SU-DHL-6 (cell line): ENCODE results near the gene PFN3.
"Not testable (repeated sequence)": the region's sequence is repeated elsewhere in the genome, so short reads cannot be mapped to it uniquely, and the experiment has no call there.

ENCODE experiments used
- H2AFZ ChIP-seq: fragments of 200-600 bp; sonication (generic); 2 replicates; pipeline ENCODE4 v1.6.1; 2014; ENCODE audit warnings: low read depth, mild to moderate bottlenecking, moderate library complexity, mixed read lengths, antibody characterized with exemption, low read length; ENCODE audit not compliant: severe bottlenecking
- H3F3A ChIP-seq: fragments of 200-600 bp; shearing (Covaris generic); 2 replicates; pipeline ENCODE4 v1.6.0; 2016; ENCODE audit warnings: antibody characterized with exemption, mild to moderate bottlenecking; ENCODE audit not compliant: insufficient read depth
- H3K27ac ChIP-seq: fragments of 200-600 bp; sonication (generic); 2 replicates; pipeline ENCODE4 v1.5.1; 2016; ENCODE audit warnings: low read depth, mild to moderate bottlenecking, low read length, moderate library complexity, mixed read lengths
- H3K27me3 ChIP-seq: fragments of 200-600 bp; sonication (generic), shearing (Covaris generic); 2 replicates; pipeline ENCODE4 v1.6.0; 2014; ENCODE audit warnings: mild to moderate bottlenecking, low read length
- H3K36me3 ChIP-seq: fragments of 200-600 bp; sonication (generic); 2 replicates; pipeline ENCODE4 v1.6.1; 2014; ENCODE audit warnings: mild to moderate bottlenecking, low read length, mixed read lengths
- H3K4me2 ChIP-seq: fragments of 300-600, 200-600 bp; shearing (Covaris generic), sonication (generic); 2 replicates; pipeline ENCODE4 v1.6.0; 2014; ENCODE audit warnings: low read length, low read depth, mild to moderate bottlenecking; ENCODE audit not compliant: poor library complexity, severe bottlenecking
- H3K4me3 ChIP-seq: fragments of 200-600 bp; sonication (generic); 2 replicates; pipeline ENCODE4 v1.5.1; 2014; ENCODE audit warnings: antibody characterized with exemption, low read length, mild to moderate bottlenecking, mixed read lengths; ENCODE audit not compliant: insufficient read depth, poor library complexity, severe bottlenecking
- H3K79me2 ChIP-seq: fragments of 200-600 bp; sonication (generic); 2 replicates; pipeline ENCODE4 v1.6.1; 2014; ENCODE audit warnings: mild to moderate bottlenecking, low read length, moderate library complexity; ENCODE audit not compliant: insufficient read depth
- H3K9ac ChIP-seq: fragments of 200-600 bp; sonication (generic); 2 replicates; pipeline ENCODE4 v1.7.0; 2014; ENCODE audit warnings: mild to moderate bottlenecking, low read length
- H3K9me2 ChIP-seq: fragments of 200-600 bp; sonication (generic); replicated peaks from 2 replicates; pipeline ENCODE4 v1.6.1; 2014; ENCODE audit warnings: low read length; ENCODE audit not compliant: insufficient read depth
- H3K9me3 ChIP-seq: fragments of 200-600 bp; sonication (generic); 2 replicates; pipeline ENCODE4 v1.6.1; 2014; ENCODE audit warnings: low read length, mixed read lengths; ENCODE audit not compliant: insufficient read depth
- H4K20me1 ChIP-seq: fragments of 200-600 bp; sonication (generic); 2 replicates; pipeline ENCODE4 v1.6.1; 2014; ENCODE audit warnings: low read depth, mild to moderate bottlenecking, antibody characterized with exemption, low read length, moderate library complexity, mixed read lengths
- CTCF ChIP-seq: fragments of 200-600 bp; sonication (generic); IDR thresholded peaks from one replicate; pipeline ENCODE4 v1.5.1; 2017; ENCODE audit warnings: antibody characterized with exemption, mild to moderate bottlenecking, low read length, moderate library complexity; ENCODE audit not compliant: insufficient read depth, poor library complexity, severe bottlenecking
- EZH2phosphoT487 ChIP-seq: fragments of 200-600 bp; sonication (generic), shearing (Covaris generic); conservative IDR thresholded peaks from 2 replicates; pipeline ENCODE4 v1.6.1; 2018; ENCODE audit warnings: mild to moderate bottlenecking, antibody characterized with exemption, low read length, moderate library complexity, mixed read lengths

PFN3 gene

GRCh38 chr5:177362610-177363507 is 37.6 kb downstream of the PFN3 start:
- Histone ChIP-seq H3K79me2 (no peaks in the 10 kb centered on the region), H3K27ac (no peak overlapping the region), H3F3A (peaks cover 10% of the 10 kb centered on the region; the same call in 1 of the 2 replicates), H3K4me3 (peak overlapping the region; percentile 4), H3K9me2 (no peaks in the 10 kb centered on the region), H3K27me3 (no peaks in the 10 kb centered on the region), H3K9me3 (no peaks in the 10 kb centered on the region), H2AFZ (no peak overlapping the region), H3K36me3 (no peaks in the 10 kb centered on the region), H3K9ac (no peak overlapping the region), H4K20me1 (no peaks in the 10 kb centered on the region), H3K4me2 (peak overlapping the region; percentile 46)
- TF ChIP-seq EZH2phosphoT487 (no peak), CTCF (no peak)

GRCh38 chr5:177362292-177362609 is 38.2 kb downstream of the PFN3 start:
- Histone ChIP-seq H3K9ac (peak overlapping the region; percentile 9; the same call in 1 of the 2 replicates), H3K4me3 (no peak overlapping the region), H3K9me3 (no peaks in the 10 kb centered on the region), H3K27ac (peak overlapping the region; percentile 47; the same call in 1 of the 2 replicates), H3K27me3 (no peaks in the 10 kb centered on the region), H3K4me2 (no peak overlapping the region), H3K79me2 (no peaks in the 10 kb centered on the region), H4K20me1 (no peaks in the 10 kb centered on the region), H2AFZ (no peak overlapping the region), H3F3A (peaks cover 10% of the 10 kb centered on the region; the same call in 1 of the 2 replicates), H3K36me3 (no peaks in the 10 kb centered on the region), H3K9me2 (no peaks in the 10 kb centered on the region)
- no peak for TF ChIP-seq EZH2phosphoT487
- TF ChIP-seq CTCF: no peak

DNA sequence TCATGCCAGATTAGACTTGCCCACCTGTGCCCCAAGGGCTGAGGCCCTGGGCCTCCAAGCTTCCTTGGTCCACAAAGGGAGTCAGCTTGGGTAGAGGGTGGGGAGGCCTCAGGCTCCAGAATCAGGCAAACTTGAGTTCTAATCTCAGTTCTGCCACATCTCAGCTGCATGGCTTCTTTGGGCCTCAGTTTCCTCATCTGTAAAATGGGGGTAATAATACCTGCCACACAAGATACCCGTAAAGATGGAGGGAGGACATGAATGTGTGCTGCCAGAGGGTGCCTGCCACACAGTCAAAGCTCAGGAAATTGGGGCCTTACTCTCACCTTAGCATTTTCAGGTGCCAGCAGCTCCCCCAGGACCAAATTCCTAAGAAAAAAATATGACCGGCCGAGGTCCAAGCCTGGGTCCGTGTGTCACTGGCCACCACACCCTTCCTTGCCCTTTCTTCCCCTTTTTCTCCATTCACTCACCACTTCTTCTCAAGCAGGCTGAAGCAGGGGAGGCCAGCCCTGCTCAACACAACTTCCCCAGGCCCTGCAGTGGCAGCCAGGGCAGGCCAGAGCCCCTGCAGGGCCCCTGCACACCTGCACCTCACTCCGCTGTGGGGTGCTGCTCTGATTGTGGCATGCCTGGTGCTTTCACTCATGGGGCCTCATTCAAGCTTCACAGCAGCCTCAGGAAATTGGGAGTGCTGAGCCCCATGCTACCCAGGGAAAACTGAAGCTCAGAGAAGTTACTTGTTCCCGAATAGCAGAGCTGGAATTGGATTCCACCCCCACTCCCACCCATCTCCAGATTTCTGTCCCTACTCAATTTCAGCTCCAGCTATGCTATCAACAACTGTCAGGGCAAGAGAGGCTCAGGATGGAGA is 38.8 kb downstream of the PFN3 start:
- Histone ChIP-seq H3K79me2 (no peaks in the 10 kb centered on the region), H3K4me3 (no peak overlapping the region)

GRCh38 chr5:177360740-177361139 is 39.7 kb downstream of the PFN3 start:
- not testable (repeated sequence) for H3K9ac ChIP-seq, H3K27ac ChIP-seq, H3K4me2 ChIP-seq, H3K9me2 ChIP-seq, H3K27me3 ChIP-seq, H2AFZ ChIP-seq, H3K79me2 ChIP-seq, H3K4me3 ChIP-seq, H4K20me1 ChIP-seq, H3K36me3 ChIP-seq, H3K9me3 ChIP-seq
- H3F3A ChIP-seq: peaks cover 17% of the 10 kb centered on the region

More for the DNA sequence above, 38.8 kb downstream of the PFN3 start:
- Histone ChIP-seq H3K27ac (peak overlapping the region; percentile 47; the same call in 1 of the 2 replicates), H3K9me3 (no peaks in the 10 kb centered on the region), H3K4me2 (no peak overlapping the region), H3K9me2 (no peaks in the 10 kb centered on the region), H3F3A (peaks cover 14% of the 10 kb centered on the region), H2AFZ (no peak overlapping the region), H3K36me3 (no peaks in the 10 kb centered on the region), H3K27me3 (no peaks in the 10 kb centered on the region), H3K9ac (peak overlapping the region; percentile 9; the same call in 1 of the 2 replicates), H4K20me1 (no peaks in the 10 kb centered on the region)
- no peak for TF ChIP-seq EZH2phosphoT487
- TF ChIP-seq CTCF: no peak
